ENCODE results near the gene IDI2. TPM values are rescaled to one million over a fixed set of nuclear protein-coding genes. Genes with fewer than 3 reads are reported as not detected.

IDI2 gene
- total and polyA plus RNA-seq, 2 of the 13 experiments (the other 11 are each of a cell fraction or from before 2014, with no cell fraction given), result not detected

DNA sequence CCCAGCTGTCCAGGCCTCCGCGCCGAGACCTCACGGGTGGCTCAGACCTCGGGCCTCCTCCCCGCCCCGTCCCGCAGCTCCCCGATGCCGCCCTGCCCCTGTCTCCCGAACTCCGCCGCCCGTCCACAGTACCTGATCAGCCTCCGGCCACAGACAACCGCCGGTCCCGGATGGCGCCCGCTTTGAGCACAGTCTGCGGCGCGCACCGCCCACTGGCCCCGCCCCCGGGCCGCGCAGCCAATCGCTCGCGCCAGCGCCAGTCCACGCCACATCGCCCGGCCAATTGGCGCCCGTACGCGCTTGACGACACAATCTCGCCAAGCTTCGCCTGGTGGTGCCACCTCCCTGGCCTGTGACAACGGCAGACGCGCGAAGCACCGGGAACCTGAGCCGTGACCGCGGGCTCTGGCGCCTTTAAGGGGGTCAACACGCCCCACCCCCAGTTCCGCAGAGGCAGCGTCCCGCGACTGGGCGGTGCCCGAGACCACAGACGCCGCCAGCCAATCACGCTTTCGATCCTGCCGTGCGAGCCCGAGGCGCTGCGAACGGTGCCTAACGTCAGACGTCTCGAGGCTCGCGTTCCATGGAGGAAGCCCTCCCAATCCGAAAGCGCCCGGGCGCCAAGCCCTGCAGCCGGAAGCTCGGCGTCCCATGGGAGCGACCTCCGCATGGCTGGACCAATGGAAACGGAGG is 23.2 kb upstream of the IDI2 start, which contains the start of gene IDI1 (continued):
- TF ChIP-seq, protein P1, sequence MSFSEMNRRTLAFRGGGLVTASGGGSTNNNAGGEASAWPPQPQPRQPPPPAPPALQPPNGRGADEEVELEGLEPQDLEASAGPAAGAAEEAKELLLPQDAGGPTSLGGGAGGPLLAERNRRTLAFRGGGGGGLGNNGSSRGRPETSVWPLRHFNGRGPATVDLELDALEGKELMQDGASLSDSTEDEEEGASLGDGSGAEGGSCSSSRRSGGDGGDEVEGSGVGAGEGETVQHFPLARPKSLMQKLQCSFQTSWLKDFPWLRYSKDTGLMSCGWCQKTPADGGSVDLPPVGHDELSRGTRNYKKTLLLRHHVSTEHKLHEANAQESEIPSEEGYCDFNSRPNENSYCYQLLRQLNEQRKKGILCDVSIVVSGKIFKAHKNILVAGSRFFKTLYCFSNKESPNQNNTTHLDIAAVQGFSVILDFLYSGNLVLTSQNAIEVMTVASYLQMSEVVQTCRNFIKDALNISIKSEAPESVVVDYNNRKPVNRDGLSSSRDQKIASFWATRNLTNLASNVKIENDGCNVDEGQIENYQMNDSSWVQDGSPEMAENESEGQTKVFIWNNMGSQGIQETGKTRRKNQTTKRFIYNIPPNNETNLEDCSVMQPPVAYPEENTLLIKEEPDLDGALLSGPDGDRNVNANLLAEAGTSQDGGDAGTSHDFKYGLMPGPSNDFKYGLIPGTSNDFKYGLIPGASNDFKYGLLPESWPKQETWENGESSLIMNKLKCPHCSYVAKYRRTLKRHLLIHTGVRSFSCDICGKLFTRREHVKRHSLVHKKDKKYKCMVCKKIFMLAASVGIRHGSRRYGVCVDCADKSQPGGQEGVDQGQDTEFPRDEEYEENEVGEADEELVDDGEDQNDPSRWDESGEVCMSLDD (CRISPR knock-in tag; IDR thresholded peaks at IDR 0.05; ENCODE audit: borderline replicate concordance), result no peak
- TF ChIP-seq, protein P2, sequence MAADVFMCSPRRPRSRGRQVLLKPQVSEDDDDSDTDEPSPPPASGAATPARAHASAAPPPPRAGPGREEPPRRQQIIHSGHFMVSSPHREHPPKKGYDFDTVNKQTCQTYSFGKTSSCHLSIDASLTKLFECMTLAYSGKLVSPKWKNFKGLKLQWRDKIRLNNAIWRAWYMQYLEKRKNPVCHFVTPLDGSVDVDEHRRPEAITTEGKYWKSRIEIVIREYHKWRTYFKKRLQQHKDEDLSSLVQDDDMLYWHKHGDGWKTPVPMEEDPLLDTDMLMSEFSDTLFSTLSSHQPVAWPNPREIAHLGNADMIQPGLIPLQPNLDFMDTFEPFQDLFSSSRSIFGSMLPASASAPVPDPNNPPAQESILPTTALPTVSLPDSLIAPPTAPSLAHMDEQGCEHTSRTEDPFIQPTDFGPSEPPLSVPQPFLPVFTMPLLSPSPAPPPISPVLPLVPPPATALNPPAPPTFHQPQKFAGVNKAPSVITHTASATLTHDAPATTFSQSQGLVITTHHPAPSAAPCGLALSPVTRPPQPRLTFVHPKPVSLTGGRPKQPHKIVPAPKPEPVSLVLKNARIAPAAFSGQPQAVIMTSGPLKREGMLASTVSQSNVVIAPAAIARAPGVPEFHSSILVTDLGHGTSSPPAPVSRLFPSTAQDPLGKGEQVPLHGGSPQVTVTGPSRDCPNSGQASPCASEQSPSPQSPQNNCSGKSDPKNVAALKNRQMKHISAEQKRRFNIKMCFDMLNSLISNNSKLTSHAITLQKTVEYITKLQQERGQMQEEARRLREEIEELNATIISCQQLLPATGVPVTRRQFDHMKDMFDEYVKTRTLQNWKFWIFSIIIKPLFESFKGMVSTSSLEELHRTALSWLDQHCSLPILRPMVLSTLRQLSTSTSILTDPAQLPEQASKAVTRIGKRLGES (CRISPR knock-in tag; IDR thresholded peaks at IDR 0.05; ENCODE audit: borderline replicate concordance), result 0 out of 2 replicates have a peak, but pooled peaks have one; percentile 13
- TF ChIP-seq, protein P3, sequence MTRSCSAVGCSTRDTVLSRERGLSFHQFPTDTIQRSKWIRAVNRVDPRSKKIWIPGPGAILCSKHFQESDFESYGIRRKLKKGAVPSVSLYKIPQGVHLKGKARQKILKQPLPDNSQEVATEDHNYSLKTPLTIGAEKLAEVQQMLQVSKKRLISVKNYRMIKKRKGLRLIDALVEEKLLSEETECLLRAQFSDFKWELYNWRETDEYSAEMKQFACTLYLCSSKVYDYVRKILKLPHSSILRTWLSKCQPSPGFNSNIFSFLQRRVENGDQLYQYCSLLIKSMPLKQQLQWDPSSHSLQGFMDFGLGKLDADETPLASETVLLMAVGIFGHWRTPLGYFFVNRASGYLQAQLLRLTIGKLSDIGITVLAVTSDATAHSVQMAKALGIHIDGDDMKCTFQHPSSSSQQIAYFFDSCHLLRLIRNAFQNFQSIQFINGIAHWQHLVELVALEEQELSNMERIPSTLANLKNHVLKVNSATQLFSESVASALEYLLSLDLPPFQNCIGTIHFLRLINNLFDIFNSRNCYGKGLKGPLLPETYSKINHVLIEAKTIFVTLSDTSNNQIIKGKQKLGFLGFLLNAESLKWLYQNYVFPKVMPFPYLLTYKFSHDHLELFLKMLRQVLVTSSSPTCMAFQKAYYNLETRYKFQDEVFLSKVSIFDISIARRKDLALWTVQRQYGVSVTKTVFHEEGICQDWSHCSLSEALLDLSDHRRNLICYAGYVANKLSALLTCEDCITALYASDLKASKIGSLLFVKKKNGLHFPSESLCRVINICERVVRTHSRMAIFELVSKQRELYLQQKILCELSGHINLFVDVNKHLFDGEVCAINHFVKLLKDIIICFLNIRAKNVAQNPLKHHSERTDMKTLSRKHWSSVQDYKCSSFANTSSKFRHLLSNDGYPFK (CRISPR knock-in tag; IDR thresholded peaks at IDR 0.05; ENCODE audit: borderline replicate concordance), result peak; percentile 63; the same call in 1 of the 2 replicates
- TF ChIP-seq ZFP62 (CRISPR knock-in tag; IDR thresholded peaks at IDR 0.05), result no peak
- no peak for TF ChIP-seq MAZ (IDR thresholded peaks at IDR 0.05; ENCODE audit: borderline replicate concordance, low read depth, low read length)
- peak; percentile 70; the same call in 1 of the 2 replicates for TF ChIP-seq MAZ (CRISPR knock-in tag; IDR thresholded peaks at IDR 0.05; ENCODE audit: low read depth)
- TF ChIP-seq KMT2B (CRISPR knock-in tag; IDR thresholded peaks at IDR 0.05), result peak; percentile 70; the same call in 1 of the 2 replicates
- no peak for TF ChIP-seq NFKB2 (CRISPR knock-in tag; IDR thresholded peaks at IDR 0.05; ENCODE audit: borderline replicate concordance)
- TF ChIP-seq, protein P4, sequence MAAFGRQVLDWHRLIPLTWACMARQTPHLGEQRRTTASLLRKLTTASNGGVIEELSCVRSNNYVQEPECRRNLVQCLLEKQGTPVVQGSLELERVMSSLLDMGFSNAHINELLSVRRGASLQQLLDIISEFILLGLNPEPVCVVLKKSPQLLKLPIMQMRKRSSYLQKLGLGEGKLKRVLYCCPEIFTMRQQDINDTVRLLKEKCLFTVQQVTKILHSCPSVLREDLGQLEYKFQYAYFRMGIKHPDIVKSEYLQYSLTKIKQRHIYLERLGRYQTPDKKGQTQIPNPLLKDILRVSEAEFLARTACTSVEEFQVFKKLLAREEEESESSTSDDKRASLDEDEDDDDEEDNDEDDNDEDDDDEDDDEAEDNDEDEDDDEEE (CRISPR knock-in tag; IDR thresholded peaks at IDR 0.05), result peak; percentile 81; the same call in 1 of the 2 replicates
- TF ChIP-seq, protein P5, sequence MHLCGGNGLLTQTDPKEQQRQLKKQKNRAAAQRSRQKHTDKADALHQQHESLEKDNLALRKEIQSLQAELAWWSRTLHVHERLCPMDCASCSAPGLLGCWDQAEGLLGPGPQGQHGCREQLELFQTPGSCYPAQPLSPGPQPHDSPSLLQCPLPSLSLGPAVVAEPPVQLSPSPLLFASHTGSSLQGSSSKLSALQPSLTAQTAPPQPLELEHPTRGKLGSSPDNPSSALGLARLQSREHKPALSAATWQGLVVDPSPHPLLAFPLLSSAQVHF (CRISPR knock-in tag; IDR thresholded peaks at IDR 0.05), result peak; percentile 24; the same call in 1 of the 2 replicates
- TF ChIP-seq POLR2G (IDR thresholded peaks at IDR 0.05; ENCODE audit: low read depth, low read length), result peak; percentile 95
- TF ChIP-seq, protein P6, sequence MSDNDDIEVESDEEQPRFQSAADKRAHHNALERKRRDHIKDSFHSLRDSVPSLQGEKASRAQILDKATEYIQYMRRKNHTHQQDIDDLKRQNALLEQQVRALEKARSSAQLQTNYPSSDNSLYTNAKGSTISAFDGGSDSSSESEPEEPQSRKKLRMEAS (IDR thresholded peaks at IDR 0.05), result peak; percentile 86
